ENCODE data around the gene GAB2.

The GAB2 gene

DNA sequence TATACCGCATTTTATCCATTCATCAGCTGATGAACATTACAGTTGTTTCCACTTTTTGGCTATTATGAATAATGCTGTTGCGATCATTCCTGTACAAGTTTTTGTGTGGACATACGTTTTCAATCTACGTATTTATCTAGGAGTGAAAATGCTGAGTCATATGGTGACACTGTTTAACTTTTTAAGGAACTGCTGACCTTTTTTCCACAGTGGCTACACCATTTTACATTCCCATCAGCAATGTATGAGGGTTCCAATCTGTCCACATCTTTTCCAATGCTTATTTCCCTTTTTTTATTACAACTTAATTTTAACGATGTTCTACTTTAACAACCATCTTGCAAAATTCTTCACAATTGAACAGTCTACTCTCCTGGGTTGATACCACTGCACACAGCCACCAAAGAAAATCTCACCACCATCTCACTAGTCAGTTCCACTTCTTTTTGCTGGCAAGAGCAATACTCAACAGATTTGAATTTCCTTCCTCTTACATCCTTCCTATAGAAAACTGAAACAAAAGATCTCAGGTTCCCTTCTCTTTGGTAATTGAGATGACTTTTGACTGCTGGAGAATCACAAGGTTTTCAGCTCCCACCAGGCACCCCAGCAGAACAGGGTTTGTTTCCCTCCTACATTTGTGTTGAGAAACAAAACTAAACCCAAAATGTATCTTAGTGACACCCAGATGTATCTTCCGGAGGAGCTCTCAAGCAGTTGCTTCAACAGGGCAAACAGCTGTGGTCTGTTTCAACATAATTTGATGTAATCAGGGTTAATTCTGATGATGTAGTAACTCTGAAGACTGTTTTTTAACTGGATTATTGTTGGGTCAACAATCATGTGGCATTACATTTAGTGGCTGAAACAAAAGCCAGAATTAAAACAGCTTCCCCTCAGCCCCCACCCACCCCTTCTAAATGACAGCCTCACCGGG lies 7.0 kb upstream of the GAB2 start:
- H3K4me2 ChIP-seq (ENCODE audit: low read length) = no peak overlapping the region
- peaks cover 26% of the 10 kb centered on the region for H3K4me1 ChIP-seq (ENCODE audit: insufficient read depth, low read length, severe bottlenecking)
- no peaks in the 10 kb centered on the region for H3K79me2 ChIP-seq (ENCODE audit: insufficient read depth, low read length)
- H2AFZ ChIP-seq (ENCODE audit: low read length) = no peak overlapping the region
- no peaks in the 10 kb centered on the region for H4K20me1 ChIP-seq (ENCODE audit: insufficient read depth, low read length)
- no peaks in the 10 kb centered on the region for H3K27me3 ChIP-seq (ENCODE audit: insufficient read depth, low read length)
- no peaks in the 10 kb centered on the region for H3K9me2 ChIP-seq (ENCODE audit: low read depth, low read length)
- no peak overlapping the region for H3K27ac ChIP-seq (ENCODE audit: low read depth, low read length, poor library complexity, severe bottlenecking)
- H3K9me3 ChIP-seq (ENCODE audit: low read length) = no peaks in the 10 kb centered on the region
- no peak overlapping the region for H3K9ac ChIP-seq (ENCODE audit: low read length)
- H3K4me3 ChIP-seq (ENCODE audit: low read depth, low read length, poor library complexity, severe bottlenecking) = no peak overlapping the region
- no peaks in the 10 kb centered on the region; the same call in 1 of the 2 replicates for H3F3A ChIP-seq (ENCODE audit: insufficient read depth, low read length)
- no peak for TF ChIP-seq EZH2 (IDR thresholded peaks at IDR 0.05; ENCODE audit: borderline replicate concordance, low read length)
- TF ChIP-seq, protein P1, sequence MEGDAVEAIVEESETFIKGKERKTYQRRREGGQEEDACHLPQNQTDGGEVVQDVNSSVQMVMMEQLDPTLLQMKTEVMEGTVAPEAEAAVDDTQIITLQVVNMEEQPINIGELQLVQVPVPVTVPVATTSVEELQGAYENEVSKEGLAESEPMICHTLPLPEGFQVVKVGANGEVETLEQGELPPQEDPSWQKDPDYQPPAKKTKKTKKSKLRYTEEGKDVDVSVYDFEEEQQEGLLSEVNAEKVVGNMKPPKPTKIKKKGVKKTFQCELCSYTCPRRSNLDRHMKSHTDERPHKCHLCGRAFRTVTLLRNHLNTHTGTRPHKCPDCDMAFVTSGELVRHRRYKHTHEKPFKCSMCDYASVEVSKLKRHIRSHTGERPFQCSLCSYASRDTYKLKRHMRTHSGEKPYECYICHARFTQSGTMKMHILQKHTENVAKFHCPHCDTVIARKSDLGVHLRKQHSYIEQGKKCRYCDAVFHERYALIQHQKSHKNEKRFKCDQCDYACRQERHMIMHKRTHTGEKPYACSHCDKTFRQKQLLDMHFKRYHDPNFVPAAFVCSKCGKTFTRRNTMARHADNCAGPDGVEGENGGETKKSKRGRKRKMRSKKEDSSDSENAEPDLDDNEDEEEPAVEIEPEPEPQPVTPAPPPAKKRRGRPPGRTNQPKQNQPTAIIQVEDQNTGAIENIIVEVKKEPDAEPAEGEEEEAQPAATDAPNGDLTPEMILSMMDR (IDR thresholded peaks at IDR 0.05; ENCODE audit: low read length) = no peak
- no peaks in the 10 kb centered on the region for H3K36me3 ChIP-seq (ENCODE audit: insufficient read depth, low read length)

- no peaks in the 10 kb centered on the region for H3K9me3 ChIP-seq (ENCODE audit: low read length)
Observed at GRCh38 chr11:78423241-78423640, 5.6 kb upstream of the GAB2 start.

GRCh38 chr11:78420796-78421209 lies 3.2 kb upstream of the GAB2 start:
- 0 out of 2 replicates have a peak overlapping the region, but pooled peaks have one; percentile 3 for H3K4me2 ChIP-seq (ENCODE audit: low read length)
- H3F3A ChIP-seq (ENCODE audit: insufficient read depth, low read length) = no peaks in the 10 kb centered on the region
- H3K4me1 ChIP-seq (ENCODE audit: insufficient read depth, low read length, severe bottlenecking) = peaks cover 37% of the 10 kb centered on the region
- H3K9me3 ChIP-seq (ENCODE audit: low read length) = no peaks in the 10 kb centered on the region
- H3K79me2 ChIP-seq (ENCODE audit: insufficient read depth, low read length) = no peaks in the 10 kb centered on the region
- no peaks in the 10 kb centered on the region for H4K20me1 ChIP-seq (ENCODE audit: insufficient read depth, low read length)
- H3K27me3 ChIP-seq (ENCODE audit: insufficient read depth, low read length) = no peaks in the 10 kb centered on the region; the same call in 1 of the 2 replicates
- no peak overlapping the region for H3K9ac ChIP-seq (ENCODE audit: low read length)
- H2AFZ ChIP-seq (ENCODE audit: low read length) = no peak overlapping the region
- H3K9me2 ChIP-seq (ENCODE audit: low read depth, low read length) = no peaks in the 10 kb centered on the region
- H3K36me3 ChIP-seq (ENCODE audit: insufficient read depth, low read length) = no peaks in the 10 kb centered on the region
- H3K4me3 ChIP-seq (ENCODE audit: low read depth, low read length, poor library complexity, severe bottlenecking) = no peak overlapping the region
- no peak for TF ChIP-seq EZH2 (IDR thresholded peaks at IDR 0.05; ENCODE audit: borderline replicate concordance, low read length)
- TF ChIP-seq, protein P1 (IDR thresholded peaks at IDR 0.05; ENCODE audit: low read length) = no peak
- H3K27ac ChIP-seq (ENCODE audit: low read depth, low read length, poor library complexity, severe bottlenecking) = no peak overlapping the region

More at GRCh38 chr11:78423241-78423640, 5.6 kb upstream of the GAB2 start:
- no peak overlapping the region for H3K27ac ChIP-seq (ENCODE audit: low read depth, low read length, poor library complexity, severe bottlenecking)
- H3K9me2 ChIP-seq (ENCODE audit: low read depth, low read length) = no peaks in the 10 kb centered on the region
- no peak overlapping the region for H3K9ac ChIP-seq (ENCODE audit: low read length)
- peaks cover 31% of the 10 kb centered on the region for H3K4me1 ChIP-seq (ENCODE audit: insufficient read depth, low read length, severe bottlenecking)
- no peak overlapping the region for H3K4me2 ChIP-seq (ENCODE audit: low read length)
- no peak for TF ChIP-seq EZH2 (IDR thresholded peaks at IDR 0.05; ENCODE audit: borderline replicate concordance, low read length)
- TF ChIP-seq, protein P1 (IDR thresholded peaks at IDR 0.05; ENCODE audit: low read length) = no peak
- no peak overlapping the region for H3K4me3 ChIP-seq (ENCODE audit: low read depth, low read length, poor library complexity, severe bottlenecking)
- no peaks in the 10 kb centered on the region for H4K20me1 ChIP-seq (ENCODE audit: insufficient read depth, low read length)
- no peaks in the 10 kb centered on the region for H3F3A ChIP-seq (ENCODE audit: insufficient read depth, low read length)
- no peaks in the 10 kb centered on the region for H3K36me3 ChIP-seq (ENCODE audit: insufficient read depth, low read length)
- no peaks in the 10 kb centered on the region; the same call in 1 of the 2 replicates for H3K27me3 ChIP-seq (ENCODE audit: insufficient read depth, low read length)
- H3K79me2 ChIP-seq (ENCODE audit: insufficient read depth, low read length) = no peaks in the 10 kb centered on the region
- no peak overlapping the region for H2AFZ ChIP-seq (ENCODE audit: low read length)
